GM19238 (cell line): ENCODE data around the gene SDR42E1.
A peak's percentile ranks its signal among the peaks of the same experiment; 100 is the strongest.

ENCODE experiments used
- DNase-seq: peaks from one replicate; pipeline ENCODE4 v3.0.0; 2011; ENCODE audit warnings: low spot score; ENCODE audit not compliant: insufficient read length

SDR42E1 gene, protein sequence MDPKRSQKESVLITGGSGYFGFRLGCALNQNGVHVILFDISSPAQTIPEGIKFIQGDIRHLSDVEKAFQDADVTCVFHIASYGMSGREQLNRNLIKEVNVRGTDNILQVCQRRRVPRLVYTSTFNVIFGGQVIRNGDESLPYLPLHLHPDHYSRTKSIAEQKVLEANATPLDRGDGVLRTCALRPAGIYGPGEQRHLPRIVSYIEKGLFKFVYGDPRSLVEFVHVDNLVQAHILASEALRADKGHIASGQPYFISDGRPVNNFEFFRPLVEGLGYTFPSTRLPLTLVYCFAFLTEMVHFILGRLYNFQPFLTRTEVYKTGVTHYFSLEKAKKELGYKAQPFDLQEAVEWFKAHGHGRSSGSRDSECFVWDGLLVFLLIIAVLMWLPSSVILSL

DNA sequence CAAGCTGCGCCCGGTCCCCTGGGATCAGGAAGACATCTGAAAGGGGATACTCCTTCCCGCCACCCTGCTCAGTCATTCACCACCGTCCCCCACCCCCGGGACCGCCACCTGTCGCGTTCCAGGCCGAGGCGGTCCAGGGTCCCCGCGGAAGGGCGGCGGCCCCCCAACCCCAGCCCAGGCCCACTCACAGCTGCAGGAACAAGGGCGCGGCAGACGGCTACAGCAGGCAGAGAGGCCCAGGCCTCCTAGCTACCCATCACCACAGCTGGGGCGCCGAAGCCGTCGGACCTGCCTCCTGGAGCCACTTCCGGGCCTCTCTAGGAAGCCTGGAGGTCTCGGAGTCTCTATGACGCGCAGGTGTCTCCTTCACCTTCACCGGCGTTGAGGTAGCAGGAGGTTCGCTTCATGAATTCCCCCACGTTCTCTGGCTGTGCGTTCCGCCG, at the start of gene SDR42E1:
Gene SDR42E1 (minus strand): TSS at position 272 of the 443 bp plus-strand sequence. CDS start 10,612 bp downstream, outside the sequence.
- peak; percentile 61 for DNase-seq

DNA sequence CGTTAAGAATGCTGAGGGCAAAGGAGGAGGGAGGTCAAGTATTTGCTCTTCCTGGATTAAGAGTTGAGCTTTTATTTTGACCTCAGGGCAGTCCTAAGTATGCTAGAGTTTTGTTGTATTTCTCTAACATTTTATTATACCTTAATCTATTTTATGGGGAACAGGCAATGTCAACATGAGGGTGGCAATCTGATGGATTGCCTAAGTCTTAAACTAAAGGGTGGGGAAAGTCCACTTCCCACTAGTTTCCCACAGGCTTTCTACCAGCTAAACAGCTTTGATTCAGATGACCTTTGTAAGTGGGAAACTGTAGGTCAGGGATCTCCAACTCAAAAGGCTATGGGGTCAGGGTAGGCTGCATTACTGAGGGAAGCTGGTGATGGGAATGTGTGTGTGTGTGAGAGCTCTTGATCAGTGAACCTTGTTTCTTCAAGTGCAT, 48.7 kb upstream of the SDR42E1 start:
- no peak for DNase-seq

DNA sequence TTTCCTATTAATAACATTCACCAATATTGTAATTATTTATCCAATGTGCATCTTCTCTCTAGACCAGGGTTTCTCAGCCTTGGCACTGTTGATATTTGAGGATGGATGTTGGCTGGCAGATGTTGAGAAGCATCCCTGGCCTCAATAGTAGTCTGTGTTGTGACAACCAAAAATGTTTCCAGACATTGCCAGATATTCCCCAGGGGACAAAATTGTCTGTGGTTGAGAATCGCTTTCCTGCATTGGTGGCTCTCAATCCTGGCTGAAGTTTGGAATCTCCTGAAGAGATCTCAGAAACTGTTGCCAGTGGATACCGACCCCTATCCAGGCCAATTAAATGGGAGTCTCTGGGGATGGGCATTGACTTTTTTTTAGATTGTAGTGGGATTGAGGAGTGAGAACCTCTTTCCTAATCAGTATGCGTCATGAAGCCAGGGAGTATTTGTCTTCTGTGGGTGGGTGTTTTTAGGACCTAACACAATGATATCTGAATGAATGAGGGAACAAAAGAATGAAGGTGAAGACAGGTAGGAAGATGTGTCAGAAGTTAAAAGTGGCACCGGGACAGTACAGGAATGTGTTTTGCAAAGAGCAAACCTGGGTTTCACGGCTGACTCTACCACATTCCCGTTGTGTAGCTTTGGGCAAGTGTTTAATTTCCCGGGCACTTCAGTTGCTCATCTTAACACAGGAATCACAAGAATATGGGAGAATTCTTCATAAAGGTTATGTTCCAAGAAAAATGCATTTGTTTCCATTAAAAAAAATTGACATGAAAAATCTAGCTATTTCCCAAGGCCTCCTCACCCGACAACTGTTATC, 48.1 kb upstream of the SDR42E1 start:
- no peak for DNase-seq

DNA sequence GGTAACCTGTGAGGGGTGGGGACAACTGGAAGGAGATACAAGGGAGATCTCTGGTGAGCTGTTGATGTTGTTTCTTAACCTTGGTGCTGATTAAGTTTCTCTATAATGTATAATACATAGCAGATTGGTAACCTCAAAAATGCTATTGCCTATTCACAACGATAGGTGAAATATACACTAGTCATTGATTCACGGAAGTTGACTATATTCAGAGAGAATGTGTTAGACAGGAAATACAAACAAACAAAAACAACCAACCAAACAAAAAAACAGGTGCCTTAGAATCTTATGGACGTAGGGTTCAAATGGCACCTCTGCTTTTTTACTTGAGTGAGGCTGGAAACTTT, 45.3 kb upstream of the SDR42E1 start:
- no peak for DNase-seq

DNA sequence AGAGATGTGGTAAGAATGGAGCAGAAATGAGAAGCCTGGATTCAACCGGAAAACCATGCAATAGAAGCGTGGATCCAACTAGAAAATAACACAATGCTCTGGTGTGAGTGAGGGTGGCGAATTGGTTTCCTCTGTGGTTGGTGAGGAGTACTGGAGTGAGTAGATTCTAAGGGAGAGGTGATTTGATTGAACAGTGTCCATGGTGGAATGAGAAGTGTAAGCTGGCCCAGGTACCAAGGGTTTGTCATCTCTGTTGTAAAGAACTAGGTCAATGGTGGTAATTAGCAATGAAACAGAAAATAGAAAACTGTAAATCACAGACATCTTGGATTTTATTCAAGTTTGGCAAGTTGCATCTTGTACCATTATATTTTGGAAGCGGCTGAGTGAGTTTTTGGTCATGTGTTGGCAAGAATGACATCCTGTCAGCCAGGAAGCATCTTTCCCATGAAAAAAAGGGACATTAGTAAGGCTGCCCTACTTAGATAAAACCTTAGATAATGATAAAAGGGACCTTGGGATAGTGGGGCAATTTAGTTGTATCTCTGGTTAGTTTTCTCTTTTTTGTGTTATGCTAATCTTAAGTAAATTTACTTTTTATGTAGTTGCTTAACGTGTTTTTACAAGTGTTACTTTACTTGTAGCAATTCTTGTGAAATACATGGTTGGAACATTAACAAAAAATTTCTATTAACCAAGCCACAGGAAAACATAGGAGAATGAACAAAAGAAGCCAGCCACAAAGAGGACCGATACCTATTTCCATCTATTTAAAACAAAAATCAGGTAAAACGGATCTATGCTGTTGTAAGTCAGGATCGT, 44.7 kb upstream of the SDR42E1 start:
- DNase-seq, result no peak

DNA sequence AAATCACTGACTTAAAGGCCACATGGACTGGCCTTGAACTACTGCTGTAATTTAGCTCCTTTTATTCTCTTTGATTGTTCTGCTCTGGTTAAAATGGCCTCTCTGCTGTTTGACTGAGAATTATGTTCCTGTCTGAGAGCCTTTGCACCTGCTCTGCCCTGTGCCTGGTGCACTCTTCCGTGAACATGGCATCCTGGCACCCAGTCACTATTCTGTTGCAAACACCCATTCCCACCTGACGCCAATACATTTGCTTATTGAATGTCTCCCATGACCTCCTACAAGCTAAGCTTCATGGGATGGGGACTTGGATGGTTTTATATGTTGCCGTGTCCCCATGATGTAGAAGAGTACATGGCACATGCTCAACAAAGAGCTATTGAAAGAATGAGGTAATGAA, 43.8 kb upstream of the SDR42E1 start:
- DNase-seq, result no peak

DNA sequence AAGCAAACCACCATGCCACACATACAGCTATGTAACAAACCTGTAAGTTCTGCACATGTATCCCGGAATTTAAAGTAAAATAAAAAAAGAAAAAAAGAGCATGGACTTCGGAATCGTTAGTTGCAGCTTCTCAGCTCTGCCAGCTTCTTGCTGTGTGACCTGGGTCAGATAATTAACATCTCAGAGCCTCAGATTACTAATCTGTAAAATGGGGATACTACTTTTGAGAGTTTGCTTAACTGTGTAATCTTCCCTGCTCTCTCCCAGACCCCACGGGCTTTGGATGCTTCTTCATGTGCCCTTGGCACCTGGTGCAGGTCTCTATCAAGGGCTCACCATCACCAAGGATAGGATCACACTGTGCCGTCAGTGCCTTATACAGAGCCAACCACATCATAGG, 40.4 kb upstream of the SDR42E1 start:
- no peak for DNase-seq

DNA sequence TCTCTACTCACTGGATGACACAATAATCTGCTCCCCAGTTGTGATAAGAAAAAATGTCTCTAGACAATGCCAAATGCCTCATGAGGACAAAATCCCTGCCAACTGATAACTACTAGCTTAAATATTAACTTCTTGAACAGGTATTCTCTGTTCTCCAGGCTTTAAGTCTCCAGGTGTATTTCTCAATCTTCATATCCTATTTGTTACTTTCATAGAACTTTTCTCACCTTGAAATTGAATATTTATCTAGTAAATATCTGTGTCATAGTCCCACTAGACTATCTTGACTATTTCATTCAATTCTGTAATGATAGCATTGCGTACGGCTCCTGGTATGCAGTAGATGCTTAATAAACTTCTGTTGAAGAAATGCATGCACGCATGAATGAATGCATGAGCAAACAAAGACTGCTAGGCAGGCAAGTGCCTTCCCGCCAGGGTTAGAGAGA, 39.7 kb upstream of the SDR42E1 start:
- no peak for DNase-seq

DNA sequence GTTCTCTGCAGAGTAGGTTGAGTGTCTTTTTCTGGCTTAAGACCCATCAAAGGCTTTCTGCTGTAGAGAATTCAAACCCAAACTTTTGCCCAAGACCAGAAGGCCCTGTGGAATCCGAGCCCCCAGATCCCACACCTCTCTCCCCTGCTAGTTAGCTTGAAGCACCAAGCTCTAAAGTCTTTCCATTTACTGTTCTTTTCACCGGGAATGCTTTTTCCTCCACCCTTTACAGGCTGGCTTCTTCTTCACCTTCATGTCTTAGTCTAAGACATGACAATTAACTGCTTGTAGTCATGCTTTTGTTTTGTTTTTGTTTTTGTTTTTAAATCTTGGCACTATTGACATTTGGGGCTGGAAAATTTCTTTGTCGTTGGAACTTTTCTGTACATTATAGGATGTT, 39.2 kb upstream of the SDR42E1 start:
- DNase-seq, result no peak

DNA sequence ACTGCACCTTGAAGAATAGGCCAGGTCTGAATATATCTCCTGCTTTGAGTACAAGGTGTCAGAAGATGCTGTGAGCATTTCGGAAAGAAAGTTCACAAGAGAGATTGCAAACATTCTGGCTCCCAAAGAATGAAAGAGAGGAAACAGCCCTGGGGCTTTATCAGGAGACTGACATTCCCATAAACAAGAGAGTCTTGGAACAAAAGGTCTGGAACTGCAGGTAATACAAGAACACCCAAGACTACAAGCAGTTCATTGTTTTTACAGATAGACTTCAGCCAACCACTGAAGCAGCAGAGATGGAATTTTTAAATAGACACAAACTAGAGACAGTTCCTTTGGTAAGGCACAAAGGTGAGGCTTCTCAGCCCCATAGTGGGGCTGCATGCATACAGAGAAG, 38.2 kb upstream of the SDR42E1 start:
- DNase-seq, result no peak

DNA sequence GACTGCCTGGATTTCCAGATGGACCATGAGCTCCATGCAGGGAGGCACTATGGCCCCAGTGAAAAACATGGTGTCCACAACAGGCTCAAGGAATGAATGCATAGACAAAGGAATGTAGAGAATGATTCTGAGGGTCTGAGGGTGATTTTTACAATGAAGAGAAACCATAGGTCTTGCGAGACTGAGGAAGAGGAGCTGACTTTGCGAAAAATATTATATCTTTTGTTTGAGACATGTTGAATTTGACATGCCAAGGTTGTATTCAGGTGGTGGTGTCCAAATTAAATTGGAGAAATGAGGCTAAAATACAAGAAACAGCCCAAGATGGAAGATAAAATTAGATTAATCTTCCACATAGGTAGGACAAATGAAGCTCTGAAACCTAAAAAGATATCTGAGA, 36.5 kb upstream of the SDR42E1 start:
- DNase-seq, result no peak

DNA sequence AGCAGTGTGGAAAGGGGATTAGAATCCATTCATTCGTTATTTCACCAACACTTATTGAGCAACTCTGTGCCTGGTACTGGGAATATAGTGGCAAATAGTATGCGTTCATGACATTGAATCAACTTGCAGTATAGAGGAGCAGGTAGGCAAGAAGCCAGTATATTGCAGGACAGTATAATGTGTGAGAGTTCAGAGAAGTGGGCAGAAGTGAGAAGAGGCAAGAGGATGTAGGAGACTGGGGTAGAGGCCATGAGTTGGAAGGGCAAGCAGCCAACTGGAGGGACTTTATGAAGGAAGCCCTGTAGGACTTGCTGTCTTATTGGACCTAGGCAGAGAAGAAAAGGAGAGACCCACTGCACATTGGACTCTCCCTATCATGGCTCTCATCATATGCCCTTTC, 36.1 kb upstream of the SDR42E1 start:
- no peak for DNase-seq

DNA sequence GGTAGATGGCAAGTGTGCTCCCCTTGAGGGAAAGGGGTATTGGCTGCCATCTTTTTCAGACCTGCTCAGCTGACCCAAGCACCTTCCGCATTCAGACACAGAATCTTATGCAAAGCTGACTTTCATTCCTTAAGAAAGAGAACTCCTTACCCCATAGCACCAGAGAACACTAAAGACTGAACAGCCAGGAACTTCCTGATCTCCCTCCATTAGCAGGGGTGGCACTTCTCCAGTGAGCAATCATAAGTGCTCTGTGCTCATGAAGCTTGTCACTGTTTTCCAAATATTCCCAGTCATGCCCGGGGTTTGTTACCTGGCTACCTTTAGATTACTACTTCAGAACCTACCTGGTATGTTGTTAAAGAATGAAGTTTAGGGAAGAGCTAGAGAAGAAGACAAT, 35.7 kb upstream of the SDR42E1 start:
- DNase-seq, result no peak

DNA sequence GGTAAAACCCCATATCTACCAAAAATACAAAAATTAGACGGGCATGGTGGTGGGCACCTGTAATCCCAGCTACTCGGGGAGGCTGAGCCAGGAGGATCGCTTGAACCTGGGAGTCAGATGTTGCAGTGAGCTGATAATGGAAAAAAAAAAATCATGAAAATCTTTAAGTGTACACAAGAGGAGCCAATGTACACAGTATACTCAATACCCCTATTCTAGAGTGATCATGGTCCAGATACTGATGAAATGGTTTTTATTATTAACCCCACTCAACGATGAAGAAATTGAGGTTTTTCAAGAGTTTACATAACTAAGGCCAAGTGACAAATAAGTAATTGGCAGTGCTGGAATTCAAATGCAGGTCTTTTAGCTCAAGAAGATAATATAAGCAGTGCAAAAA, 35.3 kb upstream of the SDR42E1 start:
- DNase-seq, result no peak

DNA sequence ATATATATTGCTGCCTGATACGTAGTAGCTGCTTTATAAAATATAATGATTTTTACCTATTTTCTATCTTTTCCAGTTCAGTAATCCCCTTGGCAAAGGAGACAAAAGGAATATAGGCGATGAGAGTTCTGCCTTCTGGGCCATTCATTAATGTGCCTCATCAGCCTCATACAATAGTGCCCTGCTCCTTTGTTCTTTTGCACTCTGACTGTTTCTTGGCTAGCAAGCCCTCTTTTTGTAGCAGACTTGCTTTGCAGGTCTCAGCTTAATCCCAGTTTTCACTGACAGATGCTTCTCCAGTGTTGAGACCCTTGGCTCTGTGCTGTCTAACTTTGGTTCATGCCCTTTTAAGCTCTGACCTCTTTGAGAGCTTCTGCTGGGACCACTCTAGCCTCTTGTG, 34.2 kb upstream of the SDR42E1 start:
- no peak for DNase-seq

DNA sequence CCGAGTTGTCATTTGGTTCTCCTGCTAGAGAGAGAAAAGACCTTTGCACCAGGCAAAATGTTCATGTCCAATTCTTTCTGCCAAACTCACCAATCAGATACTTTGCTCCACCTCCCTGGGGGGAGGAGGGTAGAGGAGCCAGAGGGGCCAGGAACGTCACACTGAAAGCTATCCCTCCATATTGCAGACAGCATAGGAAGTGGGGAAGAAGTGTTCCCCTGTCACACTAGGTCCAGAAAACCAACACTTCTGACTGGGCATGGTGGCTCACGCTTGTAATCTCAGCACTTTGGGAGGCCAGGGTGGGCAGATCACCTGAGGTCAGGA, 33.3 kb upstream of the SDR42E1 start:
- no peak for DNase-seq

DNA sequence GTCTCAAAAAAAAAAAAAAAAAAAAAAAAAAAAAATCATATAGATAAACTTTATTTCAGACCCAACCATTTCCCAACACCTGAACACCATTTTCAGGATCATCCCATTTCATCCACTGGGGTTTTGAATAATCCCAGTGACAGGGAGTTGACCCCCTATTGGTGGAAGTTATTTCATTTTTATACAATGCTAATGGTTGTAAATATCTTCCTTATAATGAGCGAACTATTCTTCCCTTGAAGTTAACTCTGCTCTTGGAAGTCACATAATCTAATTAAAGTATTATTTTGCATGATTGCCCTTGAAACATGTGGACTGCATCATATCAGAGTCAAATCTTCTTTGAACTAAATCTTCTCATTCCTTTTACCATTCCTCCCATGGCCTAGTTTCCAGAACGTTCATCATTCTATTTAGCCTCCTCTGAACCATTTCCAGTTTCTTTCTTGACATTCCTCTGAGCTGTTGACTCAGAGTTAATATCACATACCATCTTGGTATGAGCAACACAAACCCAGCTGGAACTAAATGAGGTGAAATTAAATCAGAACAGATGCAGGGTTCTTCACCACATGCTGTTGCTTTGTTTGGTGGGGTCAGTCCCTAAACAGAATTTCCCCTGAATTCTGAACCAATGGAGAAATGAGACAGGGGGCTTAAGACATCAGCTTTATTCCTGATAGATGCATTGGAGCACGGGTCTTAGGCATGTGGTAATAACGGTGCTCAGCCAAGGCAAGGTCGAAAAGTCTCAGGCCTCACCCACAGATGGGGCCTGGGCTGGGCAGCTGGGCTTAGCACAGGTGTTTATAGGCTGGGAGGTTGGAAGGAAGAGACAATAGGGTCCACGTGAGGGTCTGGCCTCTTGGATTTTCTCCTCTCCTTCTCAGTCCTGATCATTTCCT, 32.7 kb upstream of the SDR42E1 start:
- no peak for DNase-seq

DNA sequence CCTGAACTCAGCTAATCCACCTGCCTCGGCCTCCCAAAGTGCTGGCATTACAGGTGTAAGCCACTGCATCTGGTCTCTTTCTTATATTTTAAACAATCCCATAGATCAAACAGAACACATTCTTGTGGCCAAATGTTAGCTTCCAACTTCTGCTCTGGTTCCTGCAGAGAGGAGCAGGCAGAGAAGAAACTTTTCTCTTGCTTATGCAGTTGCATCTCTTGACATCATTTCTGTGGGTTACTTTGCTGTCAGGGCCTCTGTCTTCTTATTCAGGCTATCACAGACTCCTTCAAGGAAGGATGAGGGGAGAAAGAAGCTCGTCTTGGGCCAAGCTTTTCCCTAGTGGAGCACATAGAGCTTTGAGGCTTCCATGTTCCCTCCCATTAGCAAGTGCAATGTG, 31.6 kb upstream of the SDR42E1 start:
- DNase-seq, result no peak

DNA sequence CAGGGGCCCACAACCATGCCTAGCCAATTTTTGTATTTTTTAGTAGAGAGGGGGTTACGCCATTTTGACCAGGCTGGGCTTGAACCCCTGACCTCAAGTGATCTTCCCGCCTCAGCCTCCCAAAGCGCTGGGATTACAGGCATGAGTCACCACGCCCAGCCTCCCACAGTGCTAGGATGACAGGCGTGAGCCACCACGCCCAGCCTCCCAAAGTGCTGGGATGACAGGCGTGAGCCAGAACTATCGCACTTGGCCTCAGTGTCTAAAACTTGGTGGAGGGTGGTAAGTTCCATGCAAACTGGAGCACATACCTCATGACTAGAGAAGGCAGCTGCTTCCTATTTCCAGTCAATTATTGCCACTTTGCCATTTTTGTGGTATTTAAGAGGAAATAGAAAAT, 30.9 kb upstream of the SDR42E1 start:
- no peak for DNase-seq

DNA sequence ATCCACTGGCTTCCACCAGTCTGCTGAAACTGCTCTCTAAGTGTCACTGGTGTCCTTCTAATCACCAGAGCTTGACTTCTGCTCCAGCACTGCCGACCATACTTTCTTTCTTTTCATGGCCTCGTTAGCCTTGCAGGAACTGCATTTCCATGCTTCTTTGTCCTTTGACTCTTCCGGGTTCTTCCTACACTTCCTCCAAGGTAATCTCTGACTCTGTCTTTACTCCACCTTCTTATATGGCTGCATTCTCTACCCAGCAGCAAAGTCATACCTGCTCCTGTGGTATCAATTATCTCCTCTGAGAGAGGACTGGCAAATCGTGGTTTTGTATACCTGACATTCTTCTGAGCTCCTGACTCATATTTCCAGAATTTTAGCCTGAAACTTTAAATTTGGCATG, 30.3 kb upstream of the SDR42E1 start:
- no peak for DNase-seq

DNA sequence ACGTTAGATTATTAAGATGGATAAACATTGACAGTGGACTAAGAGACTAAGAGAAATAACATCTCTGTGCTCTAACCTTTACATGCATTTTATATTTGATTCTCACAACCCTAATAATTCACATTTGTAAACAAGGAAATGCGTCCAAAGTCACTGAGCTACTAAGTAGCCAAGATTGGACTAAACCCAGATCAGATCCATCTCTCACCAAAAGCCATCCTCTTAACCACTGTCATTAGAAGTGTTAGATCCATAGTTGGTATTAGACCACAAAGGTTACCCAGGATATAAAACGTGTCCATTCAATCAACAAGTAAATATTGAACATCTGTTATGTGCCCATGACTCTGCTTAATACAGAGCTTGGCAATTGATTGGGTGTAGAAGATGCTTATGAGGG, 29.0 kb upstream of the SDR42E1 start:
- DNase-seq, result no peak
